SIG-M5 (cell line): Measurements from ENCODE around the gene CCDC187.
"Not testable (repeated sequence)": the region's sequence is repeated elsewhere in the genome, so short reads cannot be mapped to it uniquely, and the experiment has no call there.

Experiments used
- DNase-seq: peaks from one replicate; lab custom pipeline; 2025; lab: John Stamatoyannopoulos, UW

CCDC187 gene

GRCh38 chr9:136326761-136327303 lies 22.9 kb upstream of the CCDC187 start:
- DNase-seq, result no peak

DNA sequence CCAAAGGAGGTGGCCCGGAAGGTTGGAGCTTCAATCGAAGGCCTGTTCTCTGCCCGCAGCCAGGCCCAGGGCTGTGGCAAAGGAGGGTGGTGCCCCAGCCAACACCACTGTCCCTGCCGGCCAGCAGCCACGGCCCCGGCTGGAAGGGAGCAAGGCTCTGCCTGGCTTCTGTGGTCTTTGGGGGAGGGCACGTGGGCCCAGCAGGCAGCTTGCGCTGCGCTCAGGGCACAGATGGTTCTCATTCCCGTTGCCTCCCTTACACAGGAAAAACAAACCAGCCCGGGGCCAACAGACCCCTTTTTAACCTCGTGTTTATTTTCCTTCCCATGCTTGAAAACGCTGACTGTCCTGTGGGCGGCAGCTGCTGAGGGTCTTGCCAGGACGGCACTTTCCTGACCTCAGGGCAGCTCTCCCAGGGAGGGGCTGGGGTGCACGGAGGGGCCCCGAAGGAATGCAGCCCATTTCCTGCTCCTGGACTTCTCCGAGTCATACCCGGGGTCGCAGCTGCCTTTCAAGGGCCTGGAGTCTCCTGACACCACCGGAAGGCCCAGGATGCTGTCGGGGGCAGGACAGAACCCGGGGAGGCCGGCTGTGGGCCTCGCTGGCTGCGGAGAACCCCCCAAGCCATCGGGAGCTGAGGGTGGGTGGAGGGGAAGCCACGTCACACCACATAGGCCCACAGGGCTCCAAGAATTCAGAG lies 22.3 kb upstream of the CCDC187 start:
- DNase-seq, result no peak

- DNase-seq, result no peak
Measured at GRCh38 chr9:136325358-136325757, 21.5 kb upstream of the CCDC187 start.

GRCh38 chr9:136324501-136325300 lies 20.8 kb upstream of the CCDC187 start:
- no peak for DNase-seq

GRCh38 chr9:136323371-136323789 lies 19.5 kb upstream of the CCDC187 start:
- no peak for DNase-seq

DNA sequence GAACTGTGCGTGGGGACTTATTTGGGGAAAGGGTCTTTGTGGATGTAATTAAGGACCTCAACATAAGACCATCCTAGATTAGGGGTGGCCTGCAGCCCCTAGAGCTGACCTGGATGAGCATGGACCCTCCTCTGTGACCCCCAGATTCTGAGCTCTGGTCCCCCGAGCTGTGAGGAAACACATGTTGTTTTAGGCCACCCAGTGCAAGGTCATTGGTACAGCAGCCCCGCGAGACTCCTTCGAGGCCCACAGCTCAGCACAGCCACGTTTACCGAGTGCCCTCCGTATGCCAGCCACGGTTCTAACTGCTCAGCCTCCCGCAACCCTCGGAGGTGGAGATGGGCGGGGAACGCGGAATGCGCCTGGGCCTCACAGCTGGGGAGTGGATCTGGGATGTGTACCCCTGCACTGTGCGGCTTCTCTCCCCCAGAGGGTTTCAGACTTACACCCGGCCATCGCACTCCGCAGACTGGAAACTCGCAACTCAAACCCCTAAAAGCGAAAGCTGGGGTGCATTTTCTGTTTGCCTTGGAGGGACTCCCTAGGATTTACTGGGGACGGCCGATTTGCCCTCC lies 18.9 kb upstream of the CCDC187 start:
- DNase-seq, result no peak

GRCh38 chr9:136321561-136321960 lies 17.7 kb upstream of the CCDC187 start:
- no peak for DNase-seq

- DNase-seq, result not testable (repeated sequence)
Measured at GRCh38 chr9:136320972-136321371, 17.1 kb upstream of the CCDC187 start.

DNA sequence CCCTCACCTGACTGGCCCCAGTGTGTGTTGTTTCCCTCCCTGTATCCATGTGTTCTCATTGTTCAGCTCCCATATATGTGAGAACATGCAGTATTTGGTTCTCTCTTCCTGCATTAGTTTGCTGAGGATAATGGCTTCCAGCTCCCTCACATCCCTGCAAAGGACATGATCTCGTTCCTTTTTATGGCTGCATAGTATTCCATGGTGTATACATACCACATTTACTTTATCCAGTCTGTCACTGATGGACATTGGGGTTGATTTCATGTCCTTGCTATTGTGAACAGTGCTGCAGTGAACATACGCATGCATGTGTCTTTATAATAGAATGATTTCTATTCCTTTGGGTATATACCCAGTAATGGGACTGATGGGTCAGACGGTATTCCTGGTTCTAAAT lies 16.1 kb upstream of the CCDC187 start:
- not testable (repeated sequence) for DNase-seq

DNA sequence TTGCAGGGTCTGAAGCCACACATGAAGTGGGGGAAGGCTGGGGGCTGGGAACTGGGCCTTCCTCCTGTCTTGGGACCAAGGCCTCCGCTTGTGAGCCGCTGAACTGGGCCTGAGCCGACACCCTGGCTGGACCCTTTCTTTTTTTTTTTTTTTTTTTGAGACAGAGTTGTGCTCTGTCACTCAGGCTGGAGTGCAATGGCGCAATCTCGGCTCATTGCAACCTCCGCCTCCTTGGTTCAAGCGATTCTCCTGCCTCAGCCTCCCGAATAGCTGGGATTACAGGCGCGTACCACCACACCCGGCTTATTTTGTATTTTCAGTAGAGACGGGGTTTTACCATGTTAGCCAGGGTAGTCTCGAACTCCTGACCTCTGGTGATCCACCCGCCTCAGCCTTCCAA lies 15.3 kb upstream of the CCDC187 start:
- DNase-seq, result not testable (repeated sequence)

DNA sequence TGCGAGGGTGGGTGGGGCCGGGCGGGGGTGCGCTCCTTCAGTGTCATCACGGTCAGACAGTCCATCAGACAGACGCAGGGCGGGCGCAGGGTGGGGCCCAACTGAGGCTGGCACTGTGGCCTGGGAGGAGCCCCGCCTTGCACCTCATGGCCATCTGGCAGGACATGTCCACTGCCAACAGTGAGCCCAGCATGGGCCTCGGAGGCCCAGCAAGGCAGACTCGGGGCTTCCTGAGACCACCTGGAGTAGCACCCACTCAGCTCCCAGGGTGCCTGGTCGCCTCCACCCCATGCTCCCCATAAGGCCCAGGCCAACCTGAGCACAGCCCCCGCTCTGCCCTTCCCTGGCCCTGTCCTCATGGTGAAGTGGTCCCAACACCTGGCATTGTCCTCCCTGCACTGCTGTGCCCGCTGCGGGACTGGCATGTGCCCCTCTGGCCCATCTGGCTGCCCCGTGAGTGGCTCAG lies 14.9 kb upstream of the CCDC187 start:
- no peak for DNase-seq

- DNase-seq, result no peak
Measured at GRCh38 chr9:136318111-136318775, 14.3 kb upstream of the CCDC187 start.

GRCh38 chr9:136317695-136318094 lies 13.8 kb upstream of the CCDC187 start:
- DNase-seq, result no peak

GRCh38 chr9:136316896-136317676 lies 13.2 kb upstream of the CCDC187 start:
- no peak for DNase-seq

DNA sequence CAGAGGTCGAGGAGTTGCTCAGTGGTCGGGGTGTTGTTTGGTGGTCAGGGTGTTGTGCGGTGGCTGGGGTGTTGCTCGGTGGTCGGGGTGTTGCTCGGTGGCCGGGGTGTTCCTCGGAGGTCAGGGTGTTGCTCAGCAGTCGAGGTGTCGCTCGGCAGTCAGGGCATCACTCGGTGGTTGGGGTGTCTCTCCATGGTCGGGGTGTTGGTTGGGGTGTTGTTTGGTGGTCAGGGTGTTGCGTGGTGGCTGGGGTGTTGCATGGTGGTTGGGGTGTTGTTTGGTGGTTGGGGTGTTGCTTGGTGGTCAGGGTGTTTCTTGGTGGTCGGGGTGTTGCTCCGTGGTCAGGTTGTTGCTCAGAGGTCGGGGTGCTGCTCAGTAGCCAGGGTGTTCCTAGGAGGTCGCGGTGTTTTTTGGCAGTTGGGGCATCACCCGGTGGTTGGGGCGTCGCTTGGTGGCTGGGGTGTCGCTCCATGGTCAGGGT lies 12.4 kb upstream of the CCDC187 start:
- DNase-seq, result no peak

DNA sequence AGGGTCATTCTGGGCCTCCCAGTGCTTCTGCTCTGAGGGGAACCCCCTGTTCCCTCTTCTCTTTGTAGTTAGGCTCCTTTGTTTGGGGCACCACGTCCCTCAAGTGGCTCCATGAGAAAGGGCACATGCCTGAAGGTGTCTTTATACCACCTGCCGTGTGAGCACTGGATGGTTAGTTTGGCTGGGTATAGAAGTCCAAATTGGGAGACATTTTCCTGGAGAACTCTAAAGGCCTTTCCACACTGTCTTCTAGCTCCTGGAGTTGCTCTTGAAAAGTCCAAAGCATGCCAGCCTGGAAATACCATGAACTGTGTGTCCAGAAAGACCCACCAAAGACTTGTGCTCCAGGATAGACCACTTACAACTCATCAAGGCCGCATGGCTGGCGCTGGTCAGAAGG lies 11.1 kb upstream of the CCDC187 start:
- DNase-seq, result no peak

DNA sequence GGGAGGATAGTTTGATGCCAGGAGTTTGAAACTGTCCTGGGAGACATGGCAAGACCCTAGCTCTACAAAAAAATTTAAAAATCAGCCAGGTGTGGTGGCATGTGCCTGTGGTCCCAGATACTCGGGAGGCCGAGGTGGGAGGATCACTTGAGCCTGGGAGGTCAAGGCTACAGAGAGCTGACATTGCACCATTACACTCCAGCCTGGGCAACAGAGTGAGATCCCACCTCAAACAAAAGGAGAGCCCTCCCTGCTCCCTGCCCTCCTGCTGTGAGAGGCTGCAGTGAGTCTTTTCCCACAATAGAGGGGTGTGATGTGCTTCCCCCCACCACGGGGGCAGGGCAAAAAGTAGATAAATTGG lies 10.1 kb upstream of the CCDC187 start:
- DNase-seq, result no peak

DNA sequence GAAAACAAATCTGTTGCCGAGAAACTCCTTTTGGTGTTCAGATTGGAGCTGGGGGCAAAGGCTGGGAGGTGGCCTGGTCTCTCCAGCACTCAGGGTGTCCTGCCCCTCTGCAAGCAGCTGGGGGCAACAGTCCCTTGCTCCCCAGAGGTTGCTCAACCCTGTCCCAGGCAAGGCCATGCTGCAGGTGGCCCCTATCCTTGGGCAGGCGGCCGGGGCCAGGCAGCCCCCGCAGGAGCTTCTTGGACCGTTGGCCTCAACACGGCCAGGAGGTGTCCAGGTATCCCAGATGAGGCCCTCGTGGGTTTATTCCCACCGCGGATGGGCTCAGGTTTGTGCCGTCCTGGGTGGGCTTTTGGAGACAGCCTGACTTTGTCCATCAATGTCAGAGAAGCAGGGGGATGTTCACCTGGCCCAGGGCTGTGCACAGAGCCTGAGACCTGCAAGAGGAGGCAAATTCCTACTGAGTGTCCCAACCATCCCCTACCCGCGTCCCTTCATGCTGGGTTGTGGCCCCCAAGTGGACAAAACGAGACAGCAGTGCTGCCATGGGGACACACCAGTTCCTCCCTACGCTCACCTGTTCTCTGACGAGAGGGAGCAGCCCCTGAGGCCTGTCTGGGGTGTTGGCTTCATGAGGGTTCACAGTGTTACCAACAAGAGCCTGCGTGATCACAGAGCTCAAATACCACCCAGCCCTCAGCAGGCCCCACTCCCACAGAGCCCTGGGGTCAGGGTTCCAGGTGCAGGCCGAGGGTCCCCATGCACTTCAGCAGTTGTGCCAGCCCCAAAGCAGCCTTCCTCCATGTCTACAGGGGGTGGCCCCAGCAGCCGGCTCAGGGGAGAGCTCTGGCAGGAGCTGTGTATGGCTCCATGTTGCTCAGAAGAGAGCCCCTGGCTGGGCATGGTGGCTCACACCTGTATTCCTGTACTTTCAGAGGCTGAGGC lies 9.5 kb upstream of the CCDC187 start:
- no peak for DNase-seq

DNA sequence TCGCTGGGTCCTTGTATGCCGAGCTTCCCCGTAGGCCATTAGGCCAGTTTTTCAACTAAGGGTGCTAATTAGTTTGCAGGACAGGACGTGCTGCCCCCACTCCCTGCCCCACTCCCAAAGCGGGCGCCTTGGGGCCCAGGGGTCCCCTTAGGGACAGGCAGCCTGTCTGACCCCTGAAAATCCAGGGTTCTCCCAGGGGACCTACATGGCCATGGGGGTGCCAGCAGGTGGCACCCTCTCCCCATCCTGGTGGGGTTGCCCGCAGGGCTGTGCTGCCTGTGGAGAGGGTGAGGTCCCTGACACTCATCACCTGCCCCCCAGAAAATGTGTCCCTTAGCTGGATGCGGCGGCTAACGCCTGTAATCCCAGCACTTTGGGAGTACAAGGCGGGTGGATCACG lies 8.5 kb upstream of the CCDC187 start:
- DNase-seq, result no peak

DNA sequence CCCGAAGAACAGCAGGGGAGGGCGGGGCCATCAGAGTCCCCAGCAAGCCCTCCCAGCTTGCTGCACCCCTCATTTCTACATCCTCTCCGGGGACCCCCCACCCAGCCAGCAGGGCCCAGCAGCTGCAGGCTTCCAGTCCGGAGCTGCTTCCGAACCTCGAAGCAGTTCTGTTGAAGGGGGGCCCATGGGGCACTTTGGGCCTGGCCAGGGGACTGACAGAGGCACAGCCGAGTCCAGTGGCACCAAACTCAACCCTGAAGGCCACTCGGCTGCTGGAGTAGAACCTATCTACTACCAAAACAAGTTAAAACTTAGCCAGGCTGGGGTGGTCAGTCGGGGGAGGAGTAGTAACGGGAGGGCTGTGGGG lies 8.1 kb upstream of the CCDC187 start:
- no peak for DNase-seq
